ENCODE measurements around the gene PDE7B. TPM values are rescaled to one million over a fixed set of nuclear protein-coding genes. Genes with fewer than 3 reads are reported as not detected.
"Not testable (repeated sequence)": the region's sequence is repeated elsewhere in the genome, so short reads cannot be mapped to it uniquely, and the experiment has no call there.

PDE7B gene
- total RNA-seq, 1 donor from 2014 or later = 16.0 TPM

DNA sequence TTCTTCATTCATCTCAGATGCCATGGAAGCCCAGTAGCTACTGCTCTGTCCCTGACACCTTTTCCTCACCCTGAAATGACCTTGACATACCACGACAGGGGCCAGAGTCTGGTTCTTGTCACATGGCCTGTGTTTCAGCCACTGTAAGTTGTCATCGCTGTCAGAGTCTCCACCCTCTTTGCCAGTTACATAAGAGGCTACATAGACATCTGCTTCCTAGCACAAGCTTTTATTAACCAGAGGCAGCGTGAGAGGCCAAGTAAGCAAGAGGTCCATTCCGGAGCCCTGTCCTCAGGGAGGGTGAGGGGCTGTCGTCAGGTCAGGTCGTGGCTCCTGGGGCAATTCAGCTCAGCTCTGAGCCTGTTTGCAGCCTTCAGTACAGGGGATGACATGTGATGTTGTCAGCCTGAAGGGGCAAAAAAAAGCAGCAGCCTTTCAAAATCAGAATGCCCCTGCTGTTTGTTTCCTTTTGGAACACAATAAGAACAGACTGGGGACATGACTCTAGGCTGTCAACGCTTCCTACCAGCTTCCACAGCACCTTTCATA is 252.3 kb downstream of the PDE7B start:
- intact Hi-C loops (cut with micrococcal nuclease) = no loop called here
- no peak for DNase-seq
- H3K4me3 Mint-ChIP-seq = no peak overlapping the region
- H3K27me3 Mint-ChIP-seq = peaks cover 1% of the 10 kb centered on the region
- peaks cover 7% of the 10 kb centered on the region for H3K4me1 Mint-ChIP-seq
- H3K36me3 Mint-ChIP-seq (ENCODE audit: low read depth) = peaks cover 4% of the 10 kb centered on the region
- H3K27ac Mint-ChIP-seq = no peak overlapping the region
- H3K9me3 Mint-ChIP-seq = no peaks in the 10 kb centered on the region

DNA sequence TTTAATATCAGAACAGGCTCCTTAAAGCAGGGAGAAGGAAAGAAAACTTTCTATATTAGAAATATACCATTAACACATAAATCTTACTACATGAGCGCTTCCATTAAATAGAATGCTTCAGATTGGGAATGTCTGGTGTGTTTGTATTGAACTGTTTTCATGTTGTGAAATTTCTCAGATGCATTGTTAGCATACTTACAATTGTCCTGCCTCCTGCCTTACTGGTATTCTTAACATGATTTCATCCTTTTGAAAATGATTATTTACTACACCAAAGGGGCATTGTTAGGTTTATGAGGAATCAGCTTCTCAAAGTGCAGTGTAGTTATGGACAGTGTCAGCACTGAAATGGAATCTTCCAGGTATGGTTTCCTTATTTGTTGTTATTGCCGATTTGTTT is 253.1 kb downstream of the PDE7B start:
- peaks cover 1% of the 10 kb centered on the region for H3K27me3 Mint-ChIP-seq
- peaks cover 5% of the 10 kb centered on the region for H3K36me3 Mint-ChIP-seq (ENCODE audit: low read depth)
- intact Hi-C loops (cut with micrococcal nuclease) = no loop called here
- H3K4me3 Mint-ChIP-seq = no peak overlapping the region
- peaks cover 7% of the 10 kb centered on the region for H3K4me1 Mint-ChIP-seq
- no peaks in the 10 kb centered on the region for H3K9me3 Mint-ChIP-seq
- DNase-seq = no peak
- H3K27ac Mint-ChIP-seq = no peak overlapping the region

DNA sequence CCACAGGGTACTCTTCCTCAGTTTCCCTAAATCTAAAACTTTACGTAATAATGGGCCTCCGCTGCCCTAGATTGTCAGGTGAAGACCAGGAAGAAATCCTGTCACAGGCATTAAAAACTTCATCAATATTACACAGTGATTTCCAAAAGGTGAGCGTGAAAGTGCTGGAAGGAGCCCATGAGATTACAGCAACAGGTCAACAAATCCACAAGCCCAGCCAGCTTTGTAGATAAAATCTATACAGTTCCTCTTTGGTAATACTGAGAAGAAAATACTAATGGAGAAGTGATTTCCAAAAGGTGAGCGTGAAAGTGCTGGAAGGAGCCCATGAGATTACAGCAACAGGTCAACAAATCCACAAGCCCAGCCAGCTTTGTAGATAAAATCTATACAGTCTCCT is 254.3 kb downstream of the PDE7B start:
- H3K9me3 Mint-ChIP-seq; H3K4me3 Mint-ChIP-seq; H3K36me3 Mint-ChIP-seq (ENCODE audit: low read depth); H3K4me1 Mint-ChIP-seq; H3K27ac Mint-ChIP-seq; DNase-seq; H3K27me3 Mint-ChIP-seq; intact Hi-C loops (cut with micrococcal nuclease): not testable (repeated sequence)

DNA sequence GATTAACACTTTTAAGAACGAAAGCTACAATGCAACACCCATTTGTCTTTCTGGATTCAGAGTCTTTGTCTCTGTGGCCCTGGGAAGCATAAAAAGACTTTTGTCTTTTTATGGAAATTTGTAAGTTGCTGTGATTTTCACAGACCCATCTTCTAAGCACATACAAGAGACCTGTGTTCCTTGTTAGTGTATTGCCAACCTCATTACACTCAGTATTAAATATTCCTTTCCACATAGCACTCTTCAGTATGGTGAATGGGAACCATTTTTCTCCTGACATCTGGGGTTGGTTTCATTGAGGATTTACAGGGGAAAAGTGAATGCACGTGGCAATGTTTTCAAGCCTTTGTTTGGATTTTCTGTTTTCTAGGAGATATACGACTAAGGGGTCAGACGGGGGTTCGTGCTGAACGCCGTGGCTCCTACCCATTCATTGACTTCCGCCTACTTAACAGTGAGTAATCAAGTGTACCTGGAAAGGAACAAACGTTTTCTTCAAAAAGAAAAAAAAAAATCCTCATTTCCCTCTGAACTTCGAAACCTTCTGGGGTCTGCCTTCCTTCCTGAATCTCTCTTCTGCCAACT is 257.0 kb downstream of the PDE7B start:
- Mint-ChIP-seq H3K4me3 (no peak overlapping the region), H3K27ac (no peak overlapping the region), H3K9me3 (no peaks in the 10 kb centered on the region), H3K36me3 (ENCODE audit: low read depth) (peaks cover 14% of the 10 kb centered on the region), H3K27me3 (no peaks in the 10 kb centered on the region), H3K4me1 (peaks cover 7% of the 10 kb centered on the region)
- intact Hi-C loops (cut with micrococcal nuclease) = no loop called here
- DNase-seq = no peak

GRCh38 chr6:136111831-136112230 is 260.3 kb downstream of the PDE7B start:
- intact Hi-C loops (cut with micrococcal nuclease) = no loop called here
- Mint-ChIP-seq H3K9me3 (peaks cover 8% of the 10 kb centered on the region), H3K4me1 (peaks cover 10% of the 10 kb centered on the region), H3K27ac (no peak overlapping the region), H3K27me3 (peaks cover 6% of the 10 kb centered on the region), H3K36me3 (ENCODE audit: low read depth) (peaks cover 20% of the 10 kb centered on the region), H3K4me3 (no peak overlapping the region)
- no peak for DNase-seq

GRCh38 chr6:136112262-136112661 is 260.8 kb downstream of the PDE7B start:
- no peak overlapping the region for H3K4me3 Mint-ChIP-seq
- H3K9me3 Mint-ChIP-seq = peaks cover 8% of the 10 kb centered on the region
- no peak for DNase-seq
- peaks cover 24% of the 10 kb centered on the region for H3K36me3 Mint-ChIP-seq (ENCODE audit: low read depth)
- peaks cover 10% of the 10 kb centered on the region for H3K4me1 Mint-ChIP-seq
- peaks cover 7% of the 10 kb centered on the region for H3K27me3 Mint-ChIP-seq
- no peak overlapping the region for H3K27ac Mint-ChIP-seq
- intact Hi-C loops (cut with micrococcal nuclease) = no loop called here

DNA sequence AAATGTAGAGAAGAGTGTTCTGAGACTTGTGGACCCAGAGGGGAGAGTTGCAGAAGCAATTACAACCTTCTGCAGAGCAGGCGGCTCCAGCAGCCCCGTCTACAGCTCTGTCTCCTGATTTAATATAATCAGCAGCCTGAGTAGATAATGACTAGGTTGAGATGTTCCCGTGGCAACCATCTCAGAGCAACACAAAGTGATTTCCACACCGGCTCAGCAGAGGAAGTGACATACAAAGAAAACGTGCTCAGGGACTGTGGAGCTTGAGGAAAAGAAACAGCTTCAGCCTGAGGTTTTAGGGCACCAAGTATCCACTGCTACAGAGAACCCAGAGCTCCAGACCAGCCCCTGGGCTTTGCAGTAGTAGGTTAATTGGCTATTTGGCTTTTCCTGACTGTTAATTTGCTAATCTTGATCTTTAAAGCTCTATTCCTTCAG is 262.3 kb downstream of the PDE7B start:
- peaks cover 24% of the 10 kb centered on the region for H3K36me3 Mint-ChIP-seq (ENCODE audit: low read depth)
- peak; percentile 68 for DNase-seq
- peaks cover 7% of the 10 kb centered on the region for H3K4me1 Mint-ChIP-seq
- H3K27ac Mint-ChIP-seq = no peak overlapping the region
- intact Hi-C loops (cut with micrococcal nuclease) = no loop called here
- H3K4me3 Mint-ChIP-seq = no peak overlapping the region
- peaks cover 8% of the 10 kb centered on the region for H3K27me3 Mint-ChIP-seq
- peaks cover 8% of the 10 kb centered on the region for H3K9me3 Mint-ChIP-seq

DNA sequence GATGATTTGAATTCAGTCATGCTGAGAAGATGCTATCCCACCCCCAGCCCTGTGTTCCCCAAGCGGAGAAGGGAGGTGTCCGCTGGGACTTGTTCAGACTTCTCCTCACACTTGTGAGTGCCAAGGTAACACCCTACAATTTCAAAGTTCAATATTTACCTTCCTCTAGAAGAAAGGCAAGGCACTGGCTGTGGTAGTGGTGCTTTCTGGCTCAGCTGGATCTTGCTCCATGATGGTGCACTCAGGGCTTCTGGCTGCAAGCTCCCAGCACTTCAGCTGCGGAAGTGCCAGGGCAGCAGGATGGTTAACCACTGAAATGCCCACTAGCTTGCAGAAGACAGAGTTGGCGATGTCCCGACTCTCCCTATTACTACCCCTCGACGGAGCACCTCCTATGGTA is 263.2 kb downstream of the PDE7B start:
- Mint-ChIP-seq H3K27me3 (peaks cover 8% of the 10 kb centered on the region), H3K4me3 (no peak overlapping the region), H3K4me1 (peaks cover 6% of the 10 kb centered on the region), H3K27ac (no peak overlapping the region), H3K9me3 (peaks cover 8% of the 10 kb centered on the region), H3K36me3 (ENCODE audit: low read depth) (peaks cover 21% of the 10 kb centered on the region)
- intact Hi-C loops (cut with micrococcal nuclease) = no loop called here
- DNase-seq = no peak

DNA sequence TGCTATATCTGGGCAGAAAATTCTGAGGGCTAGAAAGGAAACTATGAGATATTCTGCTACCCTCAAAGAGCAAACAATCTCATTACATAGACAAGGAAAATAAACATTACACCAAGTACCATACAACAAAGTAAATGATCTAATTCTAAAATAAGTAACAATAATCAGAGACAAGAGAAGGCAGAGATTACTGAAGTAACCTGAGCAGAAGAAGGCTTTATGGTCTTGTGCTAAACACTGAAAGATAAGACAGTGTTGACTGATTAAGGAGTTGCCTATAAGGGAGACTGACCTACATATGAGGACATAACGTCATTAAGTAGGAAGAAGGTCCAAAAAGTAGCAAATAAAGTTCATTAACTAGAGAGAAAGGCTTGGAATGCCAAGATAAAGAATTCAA is 264.4 kb downstream of the PDE7B start:
- peaks cover 6% of the 10 kb centered on the region for H3K4me1 Mint-ChIP-seq
- peaks cover 8% of the 10 kb centered on the region for H3K9me3 Mint-ChIP-seq
- intact Hi-C loops (cut with micrococcal nuclease) = no loop called here
- no peak for DNase-seq
- peaks cover 8% of the 10 kb centered on the region for H3K27me3 Mint-ChIP-seq
- no peak overlapping the region for H3K4me3 Mint-ChIP-seq
- no peak overlapping the region for H3K27ac Mint-ChIP-seq
- peaks cover 16% of the 10 kb centered on the region for H3K36me3 Mint-ChIP-seq (ENCODE audit: low read depth)

DNA sequence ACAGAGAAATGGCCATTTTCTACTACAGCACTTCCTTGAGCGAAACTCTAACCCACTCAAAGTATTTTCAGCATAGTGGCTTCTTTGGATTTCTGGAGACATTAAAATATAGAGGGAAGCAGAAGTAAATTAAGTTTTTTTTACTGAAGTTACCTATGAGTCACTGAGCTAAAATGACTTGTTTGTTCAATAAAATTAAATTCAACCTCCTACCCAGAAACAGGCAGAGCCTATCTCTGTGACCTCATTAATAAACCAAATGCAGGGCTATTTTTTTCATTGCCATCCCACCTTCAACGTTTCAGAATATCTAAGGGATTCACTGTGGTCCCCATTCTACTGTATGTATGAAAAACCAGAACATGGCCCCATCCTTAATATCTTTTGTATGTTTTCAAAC is 265.6 kb downstream of the PDE7B start:
- no peak overlapping the region for H3K27ac Mint-ChIP-seq

GRCh38 chr6:136118787-136119186 is 267.3 kb downstream of the PDE7B start:
- DNase-seq = no peak
- Mint-ChIP-seq H3K9me3 (peaks cover 8% of the 10 kb centered on the region), H3K27me3 (peaks cover 8% of the 10 kb centered on the region), H3K4me3 (no peak overlapping the region), H3K4me1 (no peaks in the 10 kb centered on the region), H3K27ac (no peak overlapping the region), H3K36me3 (ENCODE audit: low read depth) (peaks cover 10% of the 10 kb centered on the region)
- intact Hi-C loops (cut with micrococcal nuclease) = no loop called here

More for the DNA sequence above, 265.6 kb downstream of the PDE7B start:
- intact Hi-C loops (cut with micrococcal nuclease) = no loop called here
- Mint-ChIP-seq H3K27me3 (peaks cover 8% of the 10 kb centered on the region), H3K4me3 (no peak overlapping the region), H3K36me3 (ENCODE audit: low read depth) (peaks cover 12% of the 10 kb centered on the region), H3K9me3 (peaks cover 8% of the 10 kb centered on the region), H3K4me1 (peaks cover 4% of the 10 kb centered on the region)
- DNase-seq = no peak

- Mint-ChIP-seq H3K4me3 (no peak overlapping the region), H3K27ac (no peak overlapping the region), H3K4me1 (no peaks in the 10 kb centered on the region), H3K36me3 (ENCODE audit: low read depth) (no peaks in the 10 kb centered on the region), H3K9me3 (no peaks in the 10 kb centered on the region), H3K27me3 (peaks cover 4% of the 10 kb centered on the region)
- intact Hi-C loops (cut with micrococcal nuclease) = no loop called here
- DNase-seq = no peak
Observed at GRCh38 chr6:136123468-136123867, 272.0 kb downstream of the PDE7B start.

- H3K27ac Mint-ChIP-seq = no peak overlapping the region
- intact Hi-C loops (cut with micrococcal nuclease) = no loop called here
Observed at GRCh38 chr6:136125585-136125984, 274.1 kb downstream of the PDE7B start.

DNA sequence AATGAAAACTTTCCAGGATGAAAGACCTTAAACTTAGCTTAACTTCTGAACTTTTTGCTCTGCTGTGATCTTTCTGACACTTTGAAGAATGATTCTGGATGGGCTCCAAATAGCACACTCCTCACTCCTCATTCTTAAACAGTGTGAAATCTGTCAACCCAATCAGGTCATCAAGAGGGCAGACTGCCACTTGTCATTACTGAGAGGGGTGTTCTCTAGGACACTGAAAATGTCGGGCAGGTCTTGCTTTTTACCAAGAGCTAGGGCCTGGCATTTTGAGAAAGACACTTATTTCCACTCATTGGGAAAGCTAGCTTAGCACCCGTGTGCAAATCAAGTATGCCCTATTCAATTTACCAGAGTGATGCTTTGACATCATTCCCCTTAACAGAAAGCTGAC is 276.4 kb downstream of the PDE7B start:
- intact Hi-C loops (cut with micrococcal nuclease) = no loop called here
- Mint-ChIP-seq H3K36me3 (ENCODE audit: low read depth) (no peaks in the 10 kb centered on the region), H3K27ac (no peak overlapping the region), H3K4me3 (no peak overlapping the region), H3K4me1 (no peaks in the 10 kb centered on the region), H3K9me3 (no peaks in the 10 kb centered on the region), H3K27me3 (peaks cover 4% of the 10 kb centered on the region)
- DNase-seq = no peak

More at GRCh38 chr6:136125585-136125984, 274.1 kb downstream of the PDE7B start:
- no peak for DNase-seq
- Mint-ChIP-seq H3K4me1 (no peaks in the 10 kb centered on the region), H3K9me3 (no peaks in the 10 kb centered on the region), H3K27me3 (peaks cover 4% of the 10 kb centered on the region), H3K4me3 (no peak overlapping the region), H3K36me3 (ENCODE audit: low read depth) (no peaks in the 10 kb centered on the region)

GRCh38 chr6:136129365-136129764 is 277.9 kb downstream of the PDE7B start:
- Mint-ChIP-seq H3K27ac (no peak overlapping the region), H3K4me3 (no peak overlapping the region), H3K4me1 (no peaks in the 10 kb centered on the region), H3K27me3 (peaks cover 6% of the 10 kb centered on the region), H3K9me3 (no peaks in the 10 kb centered on the region), H3K36me3 (ENCODE audit: low read depth) (no peaks in the 10 kb centered on the region)
- DNase-seq = no peak
- intact Hi-C loops (cut with micrococcal nuclease) = no loop called here
